ENCODE results near the gene CD180.

The CD180 gene

DNA sequence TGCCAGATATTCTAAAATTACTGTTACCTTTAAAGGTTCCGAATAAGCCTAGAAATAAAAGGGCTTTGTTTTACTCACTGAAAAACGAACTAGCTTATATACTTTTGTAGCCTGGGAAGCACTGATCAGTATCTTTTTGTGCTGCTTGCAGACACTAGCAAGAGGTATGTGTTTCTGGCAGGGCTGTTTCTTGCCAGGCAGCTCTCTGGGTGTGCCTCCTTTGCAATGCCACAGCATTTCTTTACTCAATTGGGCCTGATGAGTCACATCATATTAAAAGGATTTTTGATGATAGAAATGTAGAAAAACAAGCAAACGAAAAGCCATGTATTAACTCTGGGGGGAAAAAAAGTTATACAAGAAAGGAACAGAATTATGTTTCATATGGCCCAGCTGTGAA is 35.6 kb downstream of the CD180 start:
- peak; percentile 76 for DNase-seq (ENCODE audit: low spot score)

DNA sequence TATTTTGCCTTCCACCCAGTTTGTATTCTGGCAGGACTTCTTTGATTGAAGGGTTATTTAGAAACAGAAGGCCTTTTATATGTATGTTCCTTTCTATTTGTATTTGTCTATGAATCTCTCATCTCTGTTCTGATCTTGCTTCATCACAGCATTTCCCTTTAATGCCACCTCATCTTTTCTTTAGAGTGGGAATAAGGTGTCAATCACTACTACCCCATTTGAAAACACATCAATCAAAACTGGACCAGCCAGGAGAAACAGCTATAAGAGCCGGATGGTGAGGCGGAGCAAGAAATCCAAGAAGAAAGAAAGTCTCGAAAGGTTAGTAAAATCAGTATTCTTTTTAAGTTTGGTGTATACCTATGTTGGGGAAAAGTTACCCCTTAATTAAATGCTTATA is 36.3 kb downstream of the CD180 start:
- no peak for DNase-seq (ENCODE audit: low spot score)

DNA sequence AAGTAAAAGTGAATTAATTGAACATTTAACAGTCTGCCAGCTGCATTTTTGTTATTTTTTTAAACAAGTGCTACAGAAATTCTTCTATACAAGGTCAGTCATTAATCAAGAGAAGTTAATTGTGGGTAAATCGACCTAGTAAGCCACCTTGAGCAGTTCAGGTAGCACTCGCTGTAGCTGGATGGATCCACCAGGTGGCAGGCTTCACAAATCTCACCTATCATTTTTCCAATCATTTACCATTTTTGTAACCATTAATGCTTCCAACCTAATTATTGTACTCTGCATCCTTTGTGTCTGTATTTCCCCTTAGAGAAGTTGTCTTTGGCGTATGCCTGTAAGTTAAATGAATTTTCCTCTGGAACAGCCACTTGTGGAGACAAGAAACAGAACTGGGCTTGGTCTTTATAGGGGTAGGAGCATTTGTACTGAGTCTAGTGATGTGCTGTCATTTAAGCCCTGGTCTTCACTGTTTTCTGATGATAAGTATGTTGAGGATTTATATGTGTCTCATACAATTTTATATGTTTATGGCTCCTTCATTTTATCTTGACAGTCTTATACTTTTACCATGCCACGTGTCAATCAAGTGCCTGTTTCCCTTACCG is 39.5 kb downstream of the CD180 start:
- peak; percentile 49 for DNase-seq (ENCODE audit: low spot score)

DNA sequence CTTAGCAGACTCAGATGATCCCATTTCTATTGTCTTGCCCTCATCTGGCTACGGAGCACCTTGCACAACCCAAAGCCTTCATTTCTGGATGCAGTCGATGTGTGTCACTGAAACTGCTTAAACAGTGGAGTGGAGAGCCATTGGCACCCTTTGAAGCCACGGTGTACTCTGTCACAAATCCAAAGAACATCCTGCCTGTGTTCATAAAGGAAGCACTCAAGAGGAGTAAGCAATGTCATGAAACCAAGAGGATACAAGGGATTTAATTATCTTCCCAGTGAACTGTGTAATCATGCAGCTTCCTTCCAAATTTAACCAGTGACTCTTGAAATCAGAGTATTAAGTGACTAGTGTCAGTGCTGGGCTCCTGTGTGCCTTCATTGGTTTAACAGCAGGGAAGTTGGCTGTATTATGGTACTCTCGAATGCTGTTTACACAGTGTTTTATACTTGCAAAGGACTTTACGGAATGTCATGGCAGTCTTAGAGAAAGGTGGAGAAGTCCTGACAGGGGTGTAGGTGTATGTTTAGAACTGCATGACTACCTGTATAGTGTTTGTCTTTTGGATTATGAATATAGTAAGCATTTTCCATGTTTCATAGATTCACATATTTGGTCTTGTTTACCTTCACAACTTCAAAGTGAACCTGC is 41.9 kb downstream of the CD180 start:
- DNase-seq (ENCODE audit: low spot score) = no peak

DNA sequence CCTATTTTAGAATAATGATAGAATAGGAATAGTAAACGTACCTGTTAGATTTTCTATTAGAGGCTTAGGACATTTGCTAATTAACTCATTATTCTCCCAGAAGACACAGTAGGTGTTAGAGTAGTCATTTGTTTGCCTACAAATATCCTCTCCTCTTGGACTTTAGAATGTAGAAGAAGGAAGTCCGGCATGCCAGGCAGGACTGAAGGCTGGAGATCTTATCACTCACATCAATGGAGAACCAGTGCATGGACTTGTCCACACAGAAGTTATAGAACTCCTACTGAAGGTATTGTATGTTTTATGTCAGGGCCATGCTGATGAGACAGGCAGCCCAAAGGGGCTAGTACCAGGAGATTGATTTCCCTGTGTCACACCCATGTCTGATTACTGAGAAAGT is 43.3 kb downstream of the CD180 start:
- DNase-seq (ENCODE audit: low spot score) = no peak

DNA sequence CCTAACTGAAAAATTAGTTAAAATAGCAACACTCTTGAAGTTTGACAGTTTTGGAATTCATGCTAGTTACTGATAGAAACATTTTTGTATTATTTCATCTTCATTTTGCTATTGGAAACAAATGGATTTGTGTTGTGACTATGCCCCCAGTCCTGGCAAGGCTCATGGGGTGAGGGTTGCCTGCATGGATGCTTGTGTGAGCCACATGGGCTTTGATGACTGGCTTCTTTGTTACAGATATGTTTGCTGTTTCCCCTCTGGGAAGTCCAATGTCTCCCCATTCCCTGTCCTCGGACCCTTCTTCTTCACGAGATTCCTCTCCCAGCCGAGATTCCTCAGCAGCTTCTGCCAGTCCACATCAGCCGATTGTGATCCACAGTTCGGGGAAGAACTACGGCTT is 44.2 kb downstream of the CD180 start:
- no peak for DNase-seq (ENCODE audit: low spot score)

DNA sequence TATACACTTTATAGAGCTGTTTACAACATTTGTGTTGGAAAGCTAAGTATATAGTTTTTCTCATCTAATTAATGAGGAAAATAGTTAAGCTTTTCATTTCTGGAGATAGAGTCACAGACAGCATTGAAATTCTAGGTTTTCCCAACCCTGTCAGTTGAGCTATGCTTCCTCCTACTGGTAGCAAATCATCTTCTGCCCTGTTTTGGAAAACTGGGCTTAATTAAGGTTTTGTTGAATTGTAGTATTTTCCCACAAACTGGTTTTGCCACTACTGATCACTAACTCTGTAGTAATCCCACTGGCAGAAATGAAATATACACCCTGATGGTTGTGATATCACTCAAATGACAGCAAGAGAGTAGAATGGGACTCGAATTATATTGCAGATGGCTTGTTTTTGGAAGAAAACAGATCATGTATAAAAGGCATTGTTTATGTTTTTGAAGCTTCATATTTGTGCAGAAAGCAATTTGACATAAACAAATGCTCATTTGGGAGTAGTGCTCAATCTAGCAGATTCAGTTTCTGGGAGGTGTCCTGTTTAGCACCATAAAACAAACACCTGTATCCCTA is 46.6 kb downstream of the CD180 start:
- DNase-seq (ENCODE audit: low spot score) = no peak

DNA sequence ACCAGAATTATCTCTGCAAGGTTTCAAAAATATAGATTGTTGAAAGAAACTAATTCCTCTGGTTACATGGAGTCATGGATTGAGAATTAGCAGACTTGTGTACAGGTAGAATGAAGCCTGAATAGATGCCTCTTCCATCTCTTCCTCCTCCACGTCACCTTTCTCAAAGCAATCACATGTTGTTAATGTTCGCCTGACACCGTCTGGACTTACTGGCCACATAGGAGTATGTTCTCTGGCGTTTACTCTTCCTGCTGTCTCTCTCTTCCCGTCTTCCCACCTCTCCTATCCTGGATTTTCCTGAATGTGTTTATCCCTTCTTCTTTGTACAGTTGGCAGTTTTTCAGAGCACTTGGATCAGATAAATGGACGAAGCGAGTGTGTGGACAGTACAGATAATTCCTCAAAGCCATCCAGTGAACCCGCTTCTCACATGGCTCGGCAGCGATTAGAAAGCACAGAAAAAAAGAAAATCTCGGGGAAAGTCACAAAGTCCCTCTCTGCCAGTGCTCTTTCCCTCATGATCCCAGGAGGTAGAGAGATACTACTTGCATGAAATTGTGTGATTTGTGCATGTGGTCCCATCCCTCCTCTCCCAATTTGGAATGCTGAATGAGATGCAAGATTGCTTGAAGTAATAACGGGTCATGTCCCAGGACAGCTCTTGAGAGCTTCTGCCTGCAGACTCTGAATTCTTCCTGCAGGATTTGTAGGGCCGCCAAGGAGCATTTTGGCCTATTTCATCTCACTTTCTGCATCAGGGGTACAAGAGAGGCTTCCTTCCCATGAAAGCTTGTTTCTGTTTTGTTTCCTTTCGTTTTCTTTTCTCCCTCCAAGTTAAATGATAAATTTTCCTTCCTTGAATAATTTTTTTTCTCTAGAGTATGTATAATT is 47.3 kb downstream of the CD180 start:
- DNase-seq (ENCODE audit: low spot score) = no peak

DNA sequence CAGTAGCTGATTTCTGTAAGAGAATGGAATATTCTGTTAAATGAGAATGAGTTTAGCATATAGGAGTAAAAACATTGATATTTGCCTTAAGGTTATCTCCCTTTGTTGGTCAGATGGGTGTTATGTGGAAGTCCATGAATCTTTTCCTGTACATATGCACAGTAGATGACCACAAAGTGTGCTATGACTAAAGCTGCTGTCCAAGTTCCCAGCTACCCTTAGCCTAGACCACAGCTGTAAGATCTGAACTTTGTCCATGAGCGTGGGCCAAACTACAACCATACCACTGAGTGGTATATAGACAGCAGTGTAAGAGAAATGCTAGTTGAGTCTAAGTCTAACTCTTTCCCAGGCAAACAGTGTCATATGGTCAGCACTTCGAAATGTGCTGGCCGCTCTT is 48.8 kb downstream of the CD180 start:
- DNase-seq (ENCODE audit: low spot score) = no peak

DNA sequence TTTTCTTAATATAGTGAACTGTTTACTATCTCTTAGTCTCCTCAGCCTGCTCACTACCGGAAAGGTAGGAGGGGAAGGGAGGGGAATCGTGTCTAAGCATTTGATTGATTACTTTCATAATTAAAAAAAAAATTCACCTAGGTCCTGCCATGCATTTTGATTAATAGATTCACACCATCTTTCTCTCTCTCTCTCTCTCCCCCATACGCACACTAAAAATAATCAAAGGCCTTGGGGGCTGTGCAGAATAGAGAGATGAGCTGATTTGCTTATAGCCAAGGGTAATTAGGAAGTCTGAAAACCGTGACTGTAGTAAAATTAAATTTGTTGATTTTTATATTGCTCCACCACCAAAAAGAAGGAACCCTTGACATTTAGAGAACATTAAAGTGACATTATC is 49.6 kb downstream of the CD180 start:
- DNase-seq (ENCODE audit: low spot score) = no peak

DNA sequence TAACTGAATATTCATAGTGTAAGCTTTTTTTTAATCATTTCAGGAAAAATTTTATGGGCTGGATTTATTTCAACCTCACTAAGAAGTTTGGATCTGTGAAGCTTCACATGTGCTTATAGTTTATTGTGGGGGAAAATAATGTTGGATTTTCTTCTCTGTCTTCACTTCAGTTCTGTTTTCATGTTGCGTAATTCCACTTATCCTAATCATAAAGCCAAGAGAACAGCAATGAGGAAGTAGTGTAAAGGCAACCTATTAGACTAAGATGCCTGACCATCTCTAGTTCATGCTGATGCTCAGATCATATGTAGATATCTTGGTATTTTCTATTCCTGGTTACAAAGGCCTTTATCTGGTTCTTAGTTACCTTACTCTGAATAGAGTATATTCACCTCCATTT is 50.0 kb downstream of the CD180 start:
- DNase-seq (ENCODE audit: low spot score) = no peak

DNA sequence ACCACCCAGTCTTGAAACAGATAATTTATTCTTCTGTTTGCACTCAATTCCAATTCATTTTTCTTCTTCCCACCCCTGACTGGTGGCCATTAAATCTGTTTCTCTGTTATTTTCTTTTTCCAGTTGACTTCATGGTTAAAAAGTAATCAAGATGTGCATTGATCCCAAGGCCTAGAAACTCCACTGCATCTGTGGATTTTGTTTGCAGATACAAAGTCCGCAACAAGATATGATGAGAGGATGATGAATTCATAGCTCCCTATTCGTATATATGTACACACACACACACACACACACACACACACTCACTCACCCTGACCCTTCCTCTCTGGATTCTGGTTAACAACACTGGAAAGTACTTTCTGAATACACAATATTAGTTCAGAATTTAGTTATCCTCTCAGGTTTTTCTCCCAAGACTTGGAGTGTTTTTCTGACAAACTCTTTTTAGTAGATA is 52.4 kb downstream of the CD180 start:
- DNase-seq (ENCODE audit: low spot score) = no peak

DNA sequence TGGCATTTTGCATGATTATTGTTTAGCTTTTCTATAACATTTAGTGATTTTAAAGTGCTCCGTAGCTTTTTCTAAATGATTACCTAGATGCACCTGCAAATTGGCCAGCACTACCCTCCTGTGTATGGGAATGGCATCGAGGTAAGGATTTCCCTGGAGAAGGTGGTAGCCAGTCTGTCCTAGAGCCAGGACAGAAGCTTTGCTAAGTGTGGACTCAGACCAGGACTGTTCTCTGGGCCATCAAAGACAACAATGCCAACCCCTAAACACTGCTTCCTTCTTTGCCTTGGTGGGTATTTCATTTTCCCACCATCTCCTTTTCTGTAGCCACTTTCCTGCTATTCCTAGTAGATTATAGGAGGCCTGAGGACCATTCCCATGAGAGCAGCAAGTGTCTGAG is 53.0 kb downstream of the CD180 start:
- DNase-seq (ENCODE audit: low spot score) = no peak

DNA sequence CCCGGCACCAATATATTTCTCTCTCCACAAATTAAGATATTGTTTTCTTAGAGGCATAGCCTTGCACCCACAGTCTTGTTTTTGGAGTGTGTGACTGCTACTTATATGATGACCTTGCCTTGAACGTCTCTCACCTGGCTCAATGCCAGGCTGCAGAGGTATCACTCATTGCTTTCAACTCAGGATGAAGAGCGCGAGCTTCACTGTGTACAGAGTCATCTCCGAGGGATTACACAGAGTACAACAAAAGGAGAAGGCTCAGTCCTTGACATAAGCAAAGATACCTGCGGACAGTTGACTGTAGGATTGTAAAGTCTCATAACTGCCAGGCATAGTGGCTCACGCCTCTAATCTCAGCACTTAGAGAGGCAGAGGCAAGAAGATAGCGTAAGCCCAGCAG is 53.8 kb downstream of the CD180 start:
- no peak for DNase-seq (ENCODE audit: low spot score)

DNA sequence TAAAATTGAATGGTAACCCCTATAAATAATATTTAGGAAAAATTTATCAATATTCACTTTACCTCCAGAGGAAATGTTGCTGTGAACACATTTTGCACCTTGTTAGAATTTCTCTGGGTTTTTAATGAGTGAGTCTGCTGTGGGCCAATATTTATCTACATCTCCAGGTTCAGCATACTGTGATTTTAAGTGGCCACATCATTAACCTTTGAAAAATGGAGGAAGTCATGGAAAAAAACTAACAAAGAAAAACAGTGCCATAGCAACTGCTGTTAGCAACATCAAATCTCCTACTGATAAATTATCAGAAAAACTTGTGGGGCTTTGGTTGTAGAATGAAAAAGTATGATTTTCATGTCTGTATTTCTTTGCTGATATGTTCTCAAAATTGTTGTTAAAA is 55.0 kb downstream of the CD180 start:
- DNase-seq (ENCODE audit: low spot score) = no peak

DNA sequence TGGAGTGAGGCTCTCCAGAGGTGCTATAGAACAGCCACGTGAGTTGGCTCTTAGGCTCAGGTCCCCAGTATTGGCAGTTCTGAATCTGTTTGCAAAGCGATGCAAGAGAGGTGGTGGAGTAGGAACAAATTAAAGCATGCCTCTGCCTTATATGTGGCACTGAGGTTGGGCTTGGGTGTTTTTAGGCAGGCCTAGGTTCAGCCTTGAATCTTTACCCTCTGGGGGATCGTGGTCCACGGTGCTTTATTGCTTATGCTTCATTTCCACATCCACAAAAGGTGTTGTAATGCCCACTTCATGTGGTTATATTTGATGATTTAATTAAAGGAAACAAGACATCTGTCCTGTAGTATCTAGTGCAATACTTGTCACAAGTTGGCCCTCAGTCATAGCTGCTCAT is 56.2 kb downstream of the CD180 start:
- no peak for DNase-seq (ENCODE audit: low spot score)

DNA sequence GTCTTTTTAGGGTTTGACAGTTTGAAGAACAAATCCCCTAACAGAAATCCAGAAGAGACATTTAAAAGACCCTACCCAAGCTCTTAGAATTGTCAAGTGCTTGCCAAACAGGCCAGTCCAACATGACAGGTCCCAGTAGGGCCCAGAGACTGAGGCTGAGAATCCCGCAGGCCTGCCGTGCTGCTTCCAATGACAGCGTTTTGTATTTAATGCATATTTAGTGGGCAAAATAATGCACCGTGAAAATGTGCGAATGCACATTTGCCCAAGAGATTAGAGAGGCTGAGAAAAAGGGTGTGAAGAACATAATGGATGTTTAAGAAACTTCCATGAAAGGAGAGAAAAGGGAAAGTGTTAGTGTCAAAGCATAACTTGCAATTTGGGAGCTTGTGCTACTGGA is 57.6 kb downstream of the CD180 start:
- DNase-seq (ENCODE audit: low spot score) = no peak

DNA sequence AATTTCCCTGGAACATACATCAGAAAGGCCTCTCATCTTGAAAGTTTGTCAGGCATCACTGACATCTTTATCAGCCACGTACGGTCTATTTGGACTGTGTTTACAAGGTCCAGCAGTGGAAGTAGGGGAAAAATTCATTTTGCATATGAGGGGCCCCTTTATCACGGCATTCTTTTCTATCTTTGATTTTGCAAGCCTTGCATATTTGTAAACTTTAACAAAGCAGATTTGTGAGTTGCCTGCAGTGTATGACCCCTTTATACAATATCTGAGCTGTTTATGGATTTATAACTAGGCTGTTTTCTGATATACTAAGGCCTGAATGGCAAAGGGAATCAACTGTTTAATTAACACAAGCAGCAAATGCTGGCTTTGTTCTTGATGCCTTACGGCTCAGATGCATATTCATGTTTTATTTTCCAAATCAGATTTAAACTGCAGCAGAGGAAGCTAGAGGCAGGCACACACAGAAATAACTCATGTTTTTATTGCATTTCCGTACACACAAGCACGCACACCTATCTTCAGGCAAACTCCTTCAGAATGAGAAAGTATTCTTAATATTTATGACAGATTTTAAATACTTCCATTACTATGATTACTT is 61.1 kb downstream of the CD180 start:
- no peak for DNase-seq (ENCODE audit: low spot score)

DNA sequence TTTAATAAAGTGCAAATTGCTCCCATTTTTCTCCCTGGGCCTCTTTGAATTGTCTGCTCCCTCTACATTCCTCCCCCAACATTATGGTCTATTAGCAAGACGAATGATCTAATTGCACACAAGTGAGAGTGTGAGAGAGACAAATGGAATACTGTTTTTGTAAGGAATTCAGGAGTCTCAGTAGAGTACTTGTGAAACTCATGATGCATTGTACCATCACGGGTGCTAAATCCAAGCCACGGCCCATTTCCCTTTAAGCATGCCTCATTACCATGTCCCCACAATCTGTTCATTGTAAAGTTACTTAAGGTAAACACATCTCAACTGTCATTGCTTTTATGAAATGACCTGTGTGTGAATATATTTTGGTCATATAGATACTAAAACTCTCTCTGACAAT is 62.8 kb downstream of the CD180 start:
- DNase-seq (ENCODE audit: low spot score) = no peak

DNA sequence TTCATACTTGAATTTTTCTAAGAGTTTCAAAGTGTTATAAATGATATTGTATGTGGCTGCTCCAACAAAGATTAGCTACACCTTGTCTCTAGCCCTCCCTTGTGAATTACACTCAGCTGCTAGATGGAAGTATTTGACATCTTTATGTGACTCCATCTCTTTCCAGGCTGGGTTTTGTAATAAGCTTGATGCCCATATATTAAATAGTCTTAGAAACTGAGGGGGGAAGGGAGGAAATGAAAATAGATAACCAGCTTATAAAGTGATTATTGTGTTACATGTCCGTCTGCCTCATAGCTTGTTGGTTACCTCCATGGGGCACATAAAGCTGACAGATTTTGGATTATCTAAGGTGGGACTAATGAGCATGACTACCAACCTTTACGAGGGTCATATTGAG is 63.4 kb downstream of the CD180 start:
- no peak for DNase-seq (ENCODE audit: low spot score)

DNA sequence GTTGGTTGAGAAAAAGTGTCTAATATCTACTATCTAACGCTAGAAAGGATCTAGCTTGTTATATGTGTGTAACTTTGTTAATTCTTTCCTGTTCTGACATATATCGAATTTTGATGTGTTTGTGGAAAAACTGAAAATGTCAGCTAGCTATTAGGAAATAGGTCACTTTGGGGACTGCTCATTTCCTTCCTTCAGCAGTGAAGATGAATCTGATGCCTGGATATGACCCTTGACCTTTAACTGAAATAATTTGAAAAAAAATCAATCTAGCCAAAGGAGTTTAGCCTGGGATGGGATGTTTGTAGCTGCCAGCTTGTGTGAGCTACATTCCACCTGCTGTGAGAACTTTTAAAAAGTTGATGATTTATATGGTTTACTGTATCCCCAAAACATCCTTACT is 66.8 kb downstream of the CD180 start:
- DNase-seq (ENCODE audit: low spot score) = no peak

All from LoVo (cell line).